ENCODE results near the gene PUS10.

GRCh38 chr2:60954139-60954538 is 63.9 kb downstream of the PUS10 start:
- TF ChIP-seq EZH2 (IDR thresholded peaks at IDR 0.05; ENCODE audit: insufficient read depth, poor library complexity, severe bottlenecking), result no peak
- no peak for TF ChIP-seq EZH2phosphoT487 (IDR thresholded peaks at IDR 0.05; ENCODE audit: insufficient read depth, low read depth)
